Endothelial cell of hepatic sinusoid (primary cell): ENCODE data around the gene TOR4A.

Experiments used
- in situ Hi-C: cut with HindIII; loops from 2 replicates; pipeline ENCODE4 v1.10.0; 2017; ENCODE audit warnings: low sequenced_read_pairs

TOR4A gene

GRCh38 chr9:137293094-137293481, 15.6 kb downstream of the TOR4A start:
- in situ Hi-C loops: no loop called here

GRCh38 chr9:137293482-137294090, 16.1 kb downstream of the TOR4A start:
- in situ Hi-C loops: no loop called here

- in situ Hi-C loops: no loop called here
Measured at GRCh38 chr9:137294091-137294680, 16.7 kb downstream of the TOR4A start.

GRCh38 chr9:137294681-137295237, 17.2 kb downstream of the TOR4A start:
- in situ Hi-C loops: no loop called here

GRCh38 chr9:137295238-137295811, 17.8 kb downstream of the TOR4A start:
- in situ Hi-C loops: no loop called here

GRCh38 chr9:137295849-137296669, 18.5 kb downstream of the TOR4A start:
- in situ Hi-C loops: no loop called here

GRCh38 chr9:137296670-137297664, 19.4 kb downstream of the TOR4A start:
- in situ Hi-C loops: no loop called here

GRCh38 chr9:137297966-137298365, 20.4 kb downstream of the TOR4A start:
- in situ Hi-C loops: no loop called here

GRCh38 chr9:137298401-137299202, 21.1 kb downstream of the TOR4A start:
- in situ Hi-C loops: no loop called here

GRCh38 chr9:137299203-137299565, 21.7 kb downstream of the TOR4A start:
- in situ Hi-C loops: no loop called here

GRCh38 chr9:137299938-137300337, 22.4 kb downstream of the TOR4A start:
- in situ Hi-C loops: no loop called here

- in situ Hi-C loops: no loop called here
Measured at GRCh38 chr9:137300567-137301080, 23.1 kb downstream of the TOR4A start.

GRCh38 chr9:137301081-137301947, 23.8 kb downstream of the TOR4A start:
- in situ Hi-C loops: no loop called here

- in situ Hi-C loops: no loop called here
Measured at GRCh38 chr9:137302118-137302448, 24.6 kb downstream of the TOR4A start, which contains the start of gene NRARP. TSS of gene NRARP (minus strand) at chr9:137302271. CDS start at chr9:137301928, 343 bp downstream.

GRCh38 chr9:137302449-137303150, 25.1 kb downstream of the TOR4A start:
- in situ Hi-C loops: no loop called here

GRCh38 chr9:137303151-137303892, 25.8 kb downstream of the TOR4A start:
- in situ Hi-C loops: no loop called here

GRCh38 chr9:137303893-137304382, 26.4 kb downstream of the TOR4A start:
- in situ Hi-C loops: no loop called here
